HG03060 (cell line): Measurements from ENCODE around the gene RALGAPA2.

Experiments used
- ATAC-seq: cut with Tn5 transposase; IDR thresholded peaks from one replicate; pipeline ENCODE4 v1.9.1; 2021; ENCODE audit warnings: low read depth, moderate number of reproducible peaks; ENCODE audit not compliant: unreplicated experiment

RALGAPA2 gene

GRCh38 chr20:20391115-20391514 is 321.3 kb downstream of the RALGAPA2 start:
- ATAC-seq = no peak

- no peak for ATAC-seq
Measured at GRCh38 chr20:20390393-20390792, 322.1 kb downstream of the RALGAPA2 start.

- ATAC-seq = no peak
Measured at GRCh38 chr20:20386192-20386591, 326.3 kb downstream of the RALGAPA2 start.

- ATAC-seq = no peak
Measured at GRCh38 chr20:20375862-20376261, 336.6 kb downstream of the RALGAPA2 start.

GRCh38 chr20:20373091-20373571 is 339.3 kb downstream of the RALGAPA2 start:
- no peak for ATAC-seq

GRCh38 chr20:20371681-20372080 is 340.8 kb downstream of the RALGAPA2 start:
- ATAC-seq = no peak

- no peak for ATAC-seq
Measured at GRCh38 chr20:20371083-20371482, 341.4 kb downstream of the RALGAPA2 start.

- ATAC-seq = no peak
Measured at GRCh38 chr20:20370094-20370575, 342.3 kb downstream of the RALGAPA2 start.

GRCh38 chr20:20369250-20370093 is 343.0 kb downstream of the RALGAPA2 start:
- no peak for ATAC-seq

GRCh38 chr20:20368418-20369249 is 343.8 kb downstream of the RALGAPA2 start:
- ATAC-seq = no peak

GRCh38 chr20:20367575-20368417 is 344.6 kb downstream of the RALGAPA2 start, which contains the start of gene INSM1:
Gene INSM1, plus strand, starts transcription at chr20:20368104. Its CDS starts 164 bp downstream, at chr20:20368268.
- no peak for ATAC-seq

- ATAC-seq = no peak
Measured at GRCh38 chr20:20366876-20367574, 345.4 kb downstream of the RALGAPA2 start.

GRCh38 chr20:20366551-20366875 is 345.9 kb downstream of the RALGAPA2 start:
- no peak for ATAC-seq

GRCh38 chr20:20365480-20366161 is 346.8 kb downstream of the RALGAPA2 start:
- no peak for ATAC-seq

- no peak for ATAC-seq
Measured at GRCh38 chr20:20364593-20365479, 347.6 kb downstream of the RALGAPA2 start.

- ATAC-seq = no peak
Measured at GRCh38 chr20:20363799-20364592, 348.4 kb downstream of the RALGAPA2 start.

GRCh38 chr20:20363434-20363798 is 349.0 kb downstream of the RALGAPA2 start:
- ATAC-seq = no peak
